HG03575 (cell line): ENCODE results near the gene APOM.

Experiments
- ATAC-seq: cut with Tn5 transposase; IDR thresholded peaks from one replicate; pipeline ENCODE4 v1.9.1; 2021; ENCODE audit not compliant: unreplicated experiment, insufficient number of reproducible peaks, low FRiP score; ENCODE audit errors: extremely low read depth

Gene APOM

DNA sequence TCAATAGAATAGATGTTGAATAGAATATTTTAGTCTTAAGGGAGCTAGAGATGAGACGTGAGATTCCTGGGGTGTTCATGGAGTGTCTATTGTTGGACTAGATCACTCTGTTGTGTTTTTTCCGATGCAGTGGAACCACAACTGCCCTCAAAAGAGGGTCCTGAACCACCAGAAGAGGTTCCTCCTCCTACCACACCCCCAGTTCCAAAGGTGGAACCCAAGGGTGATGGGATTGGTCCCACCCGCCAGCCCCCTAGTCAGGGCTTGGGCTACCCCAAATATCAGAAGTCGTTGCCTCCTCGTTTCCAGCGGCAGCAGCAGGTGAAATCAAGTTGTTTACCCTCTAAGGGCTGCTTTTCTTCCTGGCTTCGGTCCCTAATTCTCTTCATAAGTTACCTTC is 26.7 kb upstream of the APOM start:
- no peak for ATAC-seq

GRCh38 chr6:31630177-31630934 is 25.3 kb upstream of the APOM start:
- no peak for ATAC-seq

GRCh38 chr6:31631209-31631608 is 24.5 kb upstream of the APOM start:
- ATAC-seq = no peak

GRCh38 chr6:31631681-31632278 is 23.9 kb upstream of the APOM start:
- ATAC-seq = no peak

DNA sequence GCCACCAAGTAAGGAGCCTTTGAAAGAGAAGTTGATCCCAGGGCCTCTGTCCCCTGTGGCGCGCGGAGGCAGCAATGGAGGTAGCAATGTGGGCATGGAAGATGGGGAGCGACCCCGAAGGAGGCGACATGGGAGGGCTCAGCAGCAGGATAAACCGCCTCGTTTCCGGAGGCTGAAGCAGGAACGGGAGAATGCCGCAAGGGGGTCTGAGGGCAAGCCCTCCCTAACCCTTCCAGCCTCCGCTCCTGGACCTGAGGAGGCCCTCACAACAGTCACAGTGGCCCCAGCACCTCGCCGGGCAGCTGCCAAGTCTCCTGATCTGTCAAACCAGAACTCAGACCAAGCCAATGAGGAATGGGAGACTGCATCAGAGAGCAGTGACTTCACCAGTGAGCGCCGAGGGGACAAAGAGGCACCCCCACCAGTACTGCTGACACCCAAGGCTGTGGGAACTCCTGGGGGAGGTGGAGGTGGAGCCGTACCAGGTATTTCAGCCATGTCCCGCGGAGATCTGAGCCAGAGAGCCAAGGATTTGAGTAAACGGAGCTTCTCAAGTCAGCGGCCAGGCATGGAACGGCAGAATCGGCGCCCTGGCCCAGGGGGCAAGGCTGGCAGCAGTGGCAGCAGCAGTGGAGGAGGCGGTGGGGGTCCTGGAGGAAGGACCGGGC is 23.3 kb upstream of the APOM start:
- ATAC-seq = no peak

- ATAC-seq = no peak
These were observed 22.2 kb upstream of the APOM start for GRCh38 chr6:31633447-31633846.

DNA sequence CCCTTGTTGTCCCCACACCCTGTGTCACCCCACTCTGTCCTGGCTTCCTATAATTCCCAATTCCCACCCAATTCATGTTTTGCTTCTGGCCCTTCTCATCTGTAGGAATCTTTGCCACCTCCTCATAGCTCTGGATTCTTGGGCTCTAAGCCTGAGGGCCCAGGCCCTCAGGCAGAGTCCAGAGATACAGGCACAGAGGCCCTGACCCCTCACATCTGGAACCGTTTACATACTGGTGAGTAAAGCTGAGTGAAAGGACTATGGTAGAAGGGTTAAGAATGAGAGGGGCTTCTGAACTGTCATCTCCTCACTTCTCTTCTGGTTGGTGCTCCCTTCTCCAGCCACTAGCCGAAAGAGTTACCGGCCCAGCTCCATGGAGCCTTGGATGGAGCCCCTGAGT is 21.6 kb upstream of the APOM start:
- no peak for ATAC-seq

DNA sequence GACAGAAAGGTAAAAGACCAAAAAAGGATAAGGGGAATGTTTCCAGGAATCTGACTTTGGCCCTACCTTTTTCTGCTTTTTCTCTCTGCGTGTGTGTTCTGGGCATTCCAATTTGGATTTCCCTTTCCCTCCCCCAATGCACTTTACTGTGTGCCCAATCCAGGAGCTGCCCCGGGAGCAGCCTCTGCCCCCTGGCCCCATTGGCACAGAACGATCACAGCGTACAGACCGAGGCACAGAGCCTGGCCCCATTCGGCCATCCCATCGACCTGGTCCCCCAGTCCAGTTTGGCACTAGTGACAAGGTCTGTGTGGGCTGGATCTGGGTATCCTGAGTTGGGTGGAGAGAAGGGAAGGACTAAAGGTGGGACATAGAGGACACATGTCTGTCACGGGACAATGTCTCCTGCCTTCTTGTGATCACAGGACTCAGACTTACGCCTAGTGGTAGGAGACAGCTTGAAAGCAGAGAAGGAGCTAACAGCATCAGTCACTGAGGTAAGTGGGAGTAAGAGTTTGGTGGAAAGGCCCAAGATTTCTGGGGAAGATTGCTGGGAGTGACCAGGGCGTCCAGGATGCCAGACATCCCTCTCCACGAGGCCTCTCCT is 20.6 kb upstream of the APOM start:
- ATAC-seq = no peak

DNA sequence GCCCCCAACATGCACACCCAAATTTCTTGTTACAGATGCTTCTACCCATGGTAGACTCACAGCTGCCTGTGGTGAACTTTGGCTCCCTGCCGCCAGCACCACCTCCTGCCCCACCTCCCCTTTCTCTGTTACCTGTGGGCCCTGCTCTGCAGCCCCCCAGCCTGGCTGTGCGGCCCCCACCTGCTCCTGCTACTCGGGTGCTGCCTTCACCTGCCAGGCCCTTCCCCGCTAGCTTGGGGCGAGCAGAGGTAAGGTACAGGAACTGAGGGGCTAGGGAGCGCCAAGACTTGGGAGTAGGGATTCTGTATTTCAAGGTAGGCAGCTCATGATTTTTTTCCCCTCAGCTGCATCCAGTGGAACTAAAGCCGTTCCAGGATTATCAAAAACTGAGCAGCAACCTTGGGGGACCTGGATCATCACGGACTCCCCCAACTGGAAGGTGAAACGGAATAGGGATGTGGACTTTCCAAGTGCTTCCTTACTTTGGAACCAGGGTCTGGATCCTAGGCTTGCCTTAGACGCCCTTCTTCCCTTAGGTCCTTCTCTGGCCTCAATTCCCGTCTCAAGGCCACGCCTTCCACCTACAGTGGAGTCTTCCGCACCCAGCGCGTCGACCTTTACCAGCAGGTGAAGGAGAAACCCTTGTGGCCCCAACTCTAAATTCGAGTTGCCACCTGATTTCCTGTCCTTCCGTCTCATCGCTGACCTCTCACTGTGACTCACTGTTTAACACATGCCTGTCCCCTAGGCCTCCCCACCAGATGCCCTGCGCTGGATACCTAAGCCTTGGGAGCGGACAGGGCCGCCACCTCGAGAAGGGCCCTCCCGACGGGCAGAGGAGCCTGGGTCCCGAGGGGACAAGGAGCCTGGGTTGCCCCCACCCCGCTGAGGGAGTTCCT is 18.7 kb upstream of the APOM start:
- no peak for ATAC-seq

DNA sequence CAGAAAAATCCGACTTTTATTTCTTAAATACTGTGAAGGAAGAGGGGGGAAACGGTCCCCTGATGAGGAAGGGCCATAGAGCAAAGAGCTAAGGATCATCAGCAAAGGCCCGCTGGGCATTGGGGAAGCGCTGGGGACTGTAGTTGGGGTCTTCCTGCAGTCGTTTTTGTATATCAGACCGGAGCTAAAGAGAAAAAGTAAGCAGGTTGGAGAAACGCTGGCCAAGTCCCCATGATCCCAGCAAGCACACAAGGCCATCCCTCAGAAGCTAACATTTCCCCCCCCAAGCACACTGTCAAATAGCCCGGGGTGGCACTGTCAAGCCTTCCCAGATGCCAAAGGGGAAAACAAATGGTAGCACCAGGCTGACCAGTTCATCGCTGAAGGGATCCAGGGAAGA is 16.7 kb upstream of the APOM start:
- ATAC-seq = no peak

- ATAC-seq = no peak
These were observed 16.2 kb upstream of the APOM start for GRCh38 chr6:31639449-31639861.

DNA sequence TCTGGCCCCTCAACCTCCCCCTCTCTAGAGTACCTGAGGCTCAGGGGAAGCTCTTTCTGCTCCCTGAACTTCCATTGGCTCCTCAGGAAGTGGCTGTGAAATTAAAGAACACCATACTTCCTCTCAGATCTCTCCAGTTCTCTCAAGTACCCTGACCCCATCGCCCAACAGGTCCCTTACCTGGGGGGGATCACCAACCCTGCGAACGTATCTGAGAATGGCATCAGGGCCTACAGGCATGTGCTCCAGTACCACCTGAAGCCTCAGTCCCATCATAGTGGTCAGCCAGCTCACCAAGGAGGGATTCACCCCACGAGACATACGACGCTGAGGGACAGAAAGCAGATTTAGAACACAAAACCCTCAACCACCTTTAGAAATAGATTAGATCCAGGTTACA is 15.1 kb upstream of the APOM start:
- no peak for ATAC-seq

GRCh38 chr6:31641370-31641769 is 14.3 kb upstream of the APOM start:
- no peak for ATAC-seq

GRCh38 chr6:31642798-31643570 is 12.7 kb upstream of the APOM start:
- no peak for ATAC-seq

DNA sequence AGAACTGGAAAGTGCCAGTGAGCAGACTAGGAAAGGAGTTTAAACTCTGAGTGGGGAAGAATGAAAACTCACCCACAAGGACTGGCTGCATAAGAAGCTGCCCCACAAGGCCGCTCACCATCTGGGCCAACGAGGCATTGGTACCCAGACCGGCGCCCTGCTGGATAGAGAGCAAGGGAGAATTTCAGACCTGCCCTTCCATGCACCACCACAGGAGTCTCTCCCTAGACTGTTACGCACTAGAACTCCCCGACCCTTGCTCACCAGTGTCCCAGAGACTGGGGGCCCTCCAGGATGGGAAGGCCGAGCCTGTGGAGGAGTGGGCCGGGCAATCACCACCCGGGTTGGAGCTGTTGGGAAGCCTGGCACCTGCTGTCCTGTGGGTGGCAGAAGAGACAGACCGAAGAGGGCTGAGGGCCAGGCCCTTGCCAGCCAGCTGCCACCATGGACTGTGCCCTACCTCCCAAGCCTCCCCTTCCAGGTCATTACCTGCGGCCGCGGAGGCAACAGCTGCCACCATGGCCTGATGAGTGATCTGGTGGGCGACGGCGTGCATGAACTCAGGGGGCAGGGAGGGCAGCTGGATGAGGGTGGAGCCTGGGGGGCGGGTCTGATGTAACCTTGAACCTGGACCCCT is 11.8 kb upstream of the APOM start:
- ATAC-seq = no peak

- ATAC-seq = no peak
These were observed 10.4 kb upstream of the APOM start for GRCh38 chr6:31645325-31645724.

- no peak for ATAC-seq
These were observed 4.0 kb upstream of the APOM start for GRCh38 chr6:31651602-31652191.
